ENCODE data around the gene CDK15.

Gene CDK15

DNA sequence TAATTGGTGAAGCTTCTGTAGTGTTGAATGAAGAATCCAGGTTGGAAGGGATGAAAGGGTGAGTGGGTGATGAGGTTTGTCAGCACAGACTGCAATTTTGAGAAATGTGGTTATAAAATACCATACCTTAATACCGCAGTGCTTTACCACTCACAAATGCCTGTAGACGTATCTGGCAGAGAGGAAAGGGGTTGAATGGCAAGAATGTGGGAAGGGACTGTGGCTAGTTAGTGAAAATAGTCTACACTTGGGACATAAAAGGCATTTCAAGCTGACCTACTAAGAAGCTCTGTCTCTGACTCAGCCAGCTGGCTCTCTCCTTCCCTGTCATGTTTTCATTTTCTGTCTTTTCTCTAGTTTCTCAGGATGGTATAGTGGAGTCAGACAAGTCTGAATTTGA, 25.1 kb downstream of the CDK15 start:
- Histone ChIP-seq H3K9ac (ENCODE audit: low read length) (no peak overlapping the region), H3K4me1 (ENCODE audit: low read length) (no peaks in the 10 kb centered on the region), H3K4me2 (ENCODE audit: low read depth, low read length) (no peak overlapping the region), H3K4me3 (ENCODE audit: low read length) (no peak overlapping the region), H3K9me3 (replicated peaks; ENCODE audit: insufficient read depth, low read length) (no peaks in the 10 kb centered on the region), H3K36me3 (replicated peaks; ENCODE audit: insufficient read depth, low read length) (no peaks in the 10 kb centered on the region), H2AFZ (ENCODE audit: low read length) (no peak overlapping the region), H3K27ac (ENCODE audit: low read length) (no peak overlapping the region), H3K79me2 (ENCODE audit: low read length) (no peaks in the 10 kb centered on the region), H4K20me1 (ENCODE audit: insufficient read depth, low read length) (no peaks in the 10 kb centered on the region), H3K9me2 (replicated peaks; ENCODE audit: insufficient read depth, low read length) (no peaks in the 10 kb centered on the region), H3K27me3 (replicated peaks; ENCODE audit: insufficient read depth, low read length) (no peaks in the 10 kb centered on the region), H3F3A (ENCODE audit: insufficient read depth, low read length) (no peaks in the 10 kb centered on the region)
- no peak for DNase-seq
- TF ChIP-seq CTCF (IDR thresholded peaks at IDR 0.05; ENCODE audit: low read length) = no peak

DNA sequence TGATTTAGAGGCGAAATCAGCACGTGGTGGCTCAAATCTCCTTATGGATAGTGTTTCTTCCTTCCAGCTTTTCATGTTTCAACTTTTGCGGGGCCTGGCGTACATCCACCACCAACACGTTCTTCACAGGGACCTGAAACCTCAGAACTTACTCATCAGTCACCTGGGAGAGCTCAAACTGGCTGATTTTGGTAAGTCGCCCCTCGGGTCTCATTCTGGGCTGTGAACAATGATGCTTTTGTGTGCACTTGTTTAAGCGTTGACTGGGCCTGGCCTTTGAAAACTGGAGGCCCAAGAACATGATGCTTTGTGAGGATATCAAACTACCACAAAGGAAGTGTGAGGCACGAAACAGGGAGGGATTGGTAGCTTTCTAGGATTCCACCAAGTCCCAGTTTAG, 27.4 kb downstream of the CDK15 start:
- H3K27me3 ChIP-seq (replicated peaks; ENCODE audit: insufficient read depth, low read length) = no peaks in the 10 kb centered on the region
- H3K4me1 ChIP-seq (ENCODE audit: low read length) = no peaks in the 10 kb centered on the region
- no peak overlapping the region for H3K4me3 ChIP-seq (ENCODE audit: low read length)
- no peak overlapping the region for H3K27ac ChIP-seq (ENCODE audit: low read length)
- no peaks in the 10 kb centered on the region for H3F3A ChIP-seq (ENCODE audit: insufficient read depth, low read length)
- no peaks in the 10 kb centered on the region for H4K20me1 ChIP-seq (ENCODE audit: insufficient read depth, low read length)
- H3K4me2 ChIP-seq (ENCODE audit: low read depth, low read length) = no peak overlapping the region
- TF ChIP-seq EZH2 (optimal IDR thresholded peaks at IDR 0.05; ENCODE audit: low read depth, low read length) = no peak
- no peak for TF ChIP-seq EZH2phosphoT487 (IDR thresholded peaks at IDR 0.05; ENCODE audit: low read length)
- no peak for TF ChIP-seq CTCF (IDR thresholded peaks at IDR 0.05; ENCODE audit: low read length)
- DNase-seq = no peak
- no peaks in the 10 kb centered on the region for H3K9me2 ChIP-seq (replicated peaks; ENCODE audit: insufficient read depth, low read length)
- no peak overlapping the region for H3K9ac ChIP-seq (ENCODE audit: low read length)
- no peaks in the 10 kb centered on the region for H3K9me3 ChIP-seq (replicated peaks; ENCODE audit: insufficient read depth, low read length)
- no peaks in the 10 kb centered on the region for H3K79me2 ChIP-seq (ENCODE audit: low read length)
- no peak overlapping the region for H2AFZ ChIP-seq (ENCODE audit: low read length)
- no peaks in the 10 kb centered on the region for H3K36me3 ChIP-seq (replicated peaks; ENCODE audit: insufficient read depth, low read length)

DNA sequence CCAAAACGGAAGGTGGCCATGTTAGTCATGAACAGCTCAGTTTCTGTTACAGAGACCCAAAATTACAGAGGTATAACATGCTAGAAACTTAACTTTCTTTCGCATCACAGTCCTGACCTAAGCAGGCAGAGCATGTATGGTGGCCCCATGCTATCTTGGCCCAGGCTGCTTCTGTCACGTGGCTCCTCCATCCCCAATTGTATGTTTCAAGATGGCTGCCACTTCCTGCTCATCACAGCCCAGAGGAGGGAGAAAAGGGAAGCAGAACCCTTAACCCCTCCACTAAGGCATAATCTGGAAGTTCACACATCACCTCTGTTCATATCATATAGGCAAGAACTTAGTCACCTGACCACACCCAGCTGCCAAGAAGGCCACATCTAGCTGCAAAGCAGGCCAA, 28.7 kb downstream of the CDK15 start:
- Histone ChIP-seq H3K36me3 (replicated peaks; ENCODE audit: insufficient read depth, low read length) (no peaks in the 10 kb centered on the region), H4K20me1 (ENCODE audit: insufficient read depth, low read length) (no peaks in the 10 kb centered on the region), H3K4me3 (ENCODE audit: low read length) (no peak overlapping the region), H3K9me3 (replicated peaks; ENCODE audit: insufficient read depth, low read length) (no peaks in the 10 kb centered on the region), H3F3A (ENCODE audit: insufficient read depth, low read length) (no peaks in the 10 kb centered on the region), H3K4me2 (ENCODE audit: low read depth, low read length) (no peak overlapping the region), H3K9ac (ENCODE audit: low read length) (no peak overlapping the region), H3K79me2 (ENCODE audit: low read length) (no peaks in the 10 kb centered on the region), H2AFZ (ENCODE audit: low read length) (no peak overlapping the region), H3K27ac (ENCODE audit: low read length) (no peak overlapping the region), H3K27me3 (replicated peaks; ENCODE audit: insufficient read depth, low read length) (no peaks in the 10 kb centered on the region), H3K4me1 (ENCODE audit: low read length) (no peaks in the 10 kb centered on the region), H3K9me2 (replicated peaks; ENCODE audit: insufficient read depth, low read length) (no peaks in the 10 kb centered on the region)
- TF ChIP-seq CTCF (IDR thresholded peaks at IDR 0.05; ENCODE audit: low read length) (no peak), EZH2phosphoT487 (IDR thresholded peaks at IDR 0.05; ENCODE audit: low read length) (no peak), EZH2 (optimal IDR thresholded peaks at IDR 0.05; ENCODE audit: low read depth, low read length) (no peak)
- DNase-seq = no peak

- Histone ChIP-seq H3K4me2 (ENCODE audit: low read depth, low read length) (no peak overlapping the region), H3K4me1 (ENCODE audit: low read length) (peaks cover 8% of the 10 kb centered on the region), H3K9ac (ENCODE audit: low read length) (no peak overlapping the region), H3K9me3 (replicated peaks; ENCODE audit: insufficient read depth, low read length) (no peaks in the 10 kb centered on the region), H2AFZ (ENCODE audit: low read length) (no peak overlapping the region), H3K27me3 (replicated peaks; ENCODE audit: insufficient read depth, low read length) (no peaks in the 10 kb centered on the region), H3K79me2 (ENCODE audit: low read length) (no peaks in the 10 kb centered on the region), H3K27ac (ENCODE audit: low read length) (no peak overlapping the region), H3K9me2 (replicated peaks; ENCODE audit: insufficient read depth, low read length) (no peaks in the 10 kb centered on the region), H3F3A (ENCODE audit: insufficient read depth, low read length) (no peaks in the 10 kb centered on the region), H4K20me1 (ENCODE audit: insufficient read depth, low read length) (no peaks in the 10 kb centered on the region), H3K4me3 (ENCODE audit: low read length) (no peak overlapping the region), H3K36me3 (replicated peaks; ENCODE audit: insufficient read depth, low read length) (no peaks in the 10 kb centered on the region)
- no peak for TF ChIP-seq CTCF (IDR thresholded peaks at IDR 0.05; ENCODE audit: low read length)
- no peak for TF ChIP-seq EZH2 (optimal IDR thresholded peaks at IDR 0.05; ENCODE audit: low read depth, low read length)
- no peak for DNase-seq
These were observed 31.1 kb downstream of the CDK15 start for GRCh38 chr2:201837391-201837790.

Measured in MM.1S (cell line).